Omental fat pad (tissue), 4 donors: ENCODE measurements around the gene CREB3L1. TPM values are rescaled to one million over a fixed set of nuclear protein-coding genes. Genes with fewer than 3 reads are reported as not detected.
A peak's percentile ranks its signal among the peaks of the same experiment; 100 is the strongest.

Experiments used
- ATAC-seq: fragments of 150-250 bp; one replicate; pipeline ENCODE4 v1.9.1; 2016; ENCODE audit warnings: mild to moderate bottlenecking, moderate library complexity; ENCODE audit not compliant: low FRiP score
- DNase-seq: peaks from one replicate; pipeline ENCODE4 v3.0.0-alpha.2; 2019; ENCODE audit warnings: low spot score
- total RNA-seq, 4 donors: library from RNA; depleted of rRNA; stranded (reverse); fragments of >200 nt; gene quantifications; one replicate each; pipeline ENCODE4 v1.1.0, GENCODE V29; 2016
- TF ChIP-seq, protein P1 (sequence below), 3 donors: fragments of 450-650 bp; IDR thresholded peaks; one replicate each; pipeline ENCODE4 v1.5.1; 2016 to 2017; ENCODE audit warnings: antibody characterized with exemption in 3 of 3, mild to moderate bottlenecking in 3 of 3, moderate library complexity in 2 of 3

The CREB3L1 gene
- total RNA-seq, 4 donors from 2014 or later = 0.94 to 8.7 (median 2.8) TPM

DNA sequence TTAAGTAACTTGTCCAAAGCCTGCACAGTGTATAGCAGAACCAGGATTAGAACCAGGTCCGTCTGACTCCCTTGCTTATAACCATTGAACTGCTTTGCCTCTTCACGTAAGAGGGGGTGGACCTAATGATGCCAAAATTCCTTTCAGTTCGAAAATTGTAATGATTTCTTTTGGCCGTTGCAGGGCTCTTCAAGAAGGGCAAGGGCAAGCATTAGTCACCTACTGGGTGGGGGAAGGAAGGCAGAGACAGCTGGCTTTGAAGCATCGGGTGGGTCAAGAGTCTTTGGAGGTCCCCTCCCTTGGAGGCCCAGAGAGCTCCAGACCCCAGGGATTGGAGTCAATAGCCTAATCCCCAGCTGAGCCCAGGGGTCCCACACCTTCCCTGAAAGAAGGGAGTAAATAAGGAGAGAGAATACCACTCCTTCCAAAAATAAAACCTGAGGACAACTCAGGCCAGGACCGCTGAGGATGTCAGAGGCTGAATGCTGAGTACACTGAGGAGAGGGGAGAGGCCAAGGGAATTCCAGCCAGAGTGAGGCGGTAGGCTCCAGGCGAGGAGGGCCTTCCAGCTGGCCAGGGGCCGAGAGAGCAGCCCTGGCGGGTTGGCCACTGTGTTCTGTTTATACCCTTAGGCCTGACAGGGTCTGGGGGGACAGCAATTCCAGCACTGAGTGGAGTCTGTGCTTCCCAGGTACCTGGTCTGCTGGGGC lies 14.1 kb downstream of the CREB3L1 start:
- ATAC-seq (peak; percentile 52), DNase-seq (no peak)

DNA sequence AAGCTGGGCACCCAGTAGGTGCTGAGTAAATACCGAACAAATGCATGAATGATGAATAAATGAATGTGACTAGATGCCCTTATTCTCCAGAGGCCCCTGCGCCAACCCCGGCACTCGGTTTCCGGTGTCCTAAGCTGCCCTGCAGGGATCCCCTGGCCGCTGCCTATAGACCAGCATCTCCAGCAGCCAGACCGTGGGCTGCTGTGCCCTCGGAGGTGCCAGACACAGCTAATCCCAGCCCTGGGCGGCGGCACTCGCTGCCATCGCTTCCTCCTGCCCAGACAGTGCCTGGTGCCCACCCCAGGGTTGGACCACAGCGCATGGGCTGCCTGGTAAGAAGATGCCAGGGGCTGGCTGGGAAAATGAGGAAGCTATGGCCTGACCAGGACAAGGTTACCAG lies 15.6 kb downstream of the CREB3L1 start:
- no peak for ATAC-seq
- TF ChIP-seq, protein P1, sequence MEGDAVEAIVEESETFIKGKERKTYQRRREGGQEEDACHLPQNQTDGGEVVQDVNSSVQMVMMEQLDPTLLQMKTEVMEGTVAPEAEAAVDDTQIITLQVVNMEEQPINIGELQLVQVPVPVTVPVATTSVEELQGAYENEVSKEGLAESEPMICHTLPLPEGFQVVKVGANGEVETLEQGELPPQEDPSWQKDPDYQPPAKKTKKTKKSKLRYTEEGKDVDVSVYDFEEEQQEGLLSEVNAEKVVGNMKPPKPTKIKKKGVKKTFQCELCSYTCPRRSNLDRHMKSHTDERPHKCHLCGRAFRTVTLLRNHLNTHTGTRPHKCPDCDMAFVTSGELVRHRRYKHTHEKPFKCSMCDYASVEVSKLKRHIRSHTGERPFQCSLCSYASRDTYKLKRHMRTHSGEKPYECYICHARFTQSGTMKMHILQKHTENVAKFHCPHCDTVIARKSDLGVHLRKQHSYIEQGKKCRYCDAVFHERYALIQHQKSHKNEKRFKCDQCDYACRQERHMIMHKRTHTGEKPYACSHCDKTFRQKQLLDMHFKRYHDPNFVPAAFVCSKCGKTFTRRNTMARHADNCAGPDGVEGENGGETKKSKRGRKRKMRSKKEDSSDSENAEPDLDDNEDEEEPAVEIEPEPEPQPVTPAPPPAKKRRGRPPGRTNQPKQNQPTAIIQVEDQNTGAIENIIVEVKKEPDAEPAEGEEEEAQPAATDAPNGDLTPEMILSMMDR (IDR thresholded peaks at IDR 0.05) = no peak
- no peak for DNase-seq

More for the DNA sequence above, 14.1 kb downstream of the CREB3L1 start:
- TF ChIP-seq, protein P1 (IDR thresholded peaks at IDR 0.05) = no peak

DNA sequence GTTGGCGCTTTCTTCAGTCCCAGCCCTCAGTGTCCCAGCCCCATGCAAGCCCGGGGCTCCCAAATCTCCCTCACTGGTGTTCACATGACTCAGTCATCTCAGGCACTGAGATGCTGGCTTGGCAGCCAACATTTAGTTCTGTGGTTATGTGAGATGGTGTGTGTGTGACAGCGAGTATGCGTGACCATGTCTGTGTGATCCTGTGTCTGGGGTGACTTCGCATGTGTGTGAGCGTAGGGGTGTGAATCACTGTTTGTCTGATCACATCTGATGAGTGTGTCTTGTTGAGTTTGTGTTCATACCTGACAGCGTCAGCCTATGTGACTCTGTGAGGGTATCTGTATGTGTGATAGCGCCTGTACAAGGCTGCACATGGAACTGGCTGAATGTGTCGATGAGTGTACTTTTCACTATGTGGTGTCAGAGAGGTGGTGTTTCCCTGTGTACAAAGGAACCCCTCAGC lies 16.2 kb downstream of the CREB3L1 start:
- no peak for ATAC-seq
- TF ChIP-seq, protein P1 (IDR thresholded peaks at IDR 0.05) = no peak
- no peak for DNase-seq

DNA sequence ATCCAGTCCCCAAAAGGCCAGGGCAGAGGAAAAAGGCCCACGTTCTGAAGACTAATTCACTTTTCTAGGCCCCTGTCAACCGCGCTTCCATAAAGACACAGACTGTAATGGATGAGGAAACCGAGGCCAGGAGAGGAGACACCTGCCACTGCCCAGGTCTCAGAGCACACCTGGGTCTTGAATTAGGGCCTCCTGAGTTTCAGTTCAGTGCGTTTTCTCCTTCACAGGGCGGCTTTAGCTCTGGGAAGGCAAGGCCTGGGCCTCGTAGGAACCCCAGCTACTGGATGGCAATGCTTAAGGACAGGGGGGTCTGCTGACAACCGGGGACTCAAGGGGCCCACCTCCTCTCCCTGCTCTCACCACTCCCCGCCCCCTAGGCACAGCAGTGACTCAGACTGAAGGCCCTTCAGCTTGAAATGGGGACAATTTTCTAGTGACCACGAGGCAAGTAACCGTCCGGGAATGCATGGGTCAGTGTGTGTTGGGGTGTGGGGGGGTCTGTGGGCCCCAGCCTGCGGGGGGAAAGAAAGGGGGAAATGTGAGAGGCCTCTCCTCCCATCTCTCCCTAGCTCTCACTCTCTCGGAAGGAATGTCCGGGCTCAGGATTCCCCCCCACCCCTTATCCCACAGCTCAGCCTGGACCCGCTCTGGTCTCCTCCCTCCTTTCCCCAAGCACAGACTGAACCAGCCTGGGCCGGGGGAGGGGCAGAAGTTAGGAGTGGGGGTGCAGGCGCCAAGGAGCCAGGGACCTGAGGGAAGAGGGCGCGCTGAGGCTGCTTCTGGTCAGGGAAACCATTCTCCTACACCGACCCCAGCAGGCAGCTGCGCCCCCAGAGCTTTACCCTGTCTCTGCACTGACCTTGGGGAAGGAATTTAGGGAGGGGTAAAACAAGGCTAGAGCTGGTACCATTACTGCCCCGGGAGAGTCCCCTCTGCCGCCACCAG lies 17.2 kb downstream of the CREB3L1 start:
- DNase-seq (no peak), ATAC-seq (no peak)
- TF ChIP-seq, protein P1 (IDR thresholded peaks at IDR 0.05) = no peak

DNA sequence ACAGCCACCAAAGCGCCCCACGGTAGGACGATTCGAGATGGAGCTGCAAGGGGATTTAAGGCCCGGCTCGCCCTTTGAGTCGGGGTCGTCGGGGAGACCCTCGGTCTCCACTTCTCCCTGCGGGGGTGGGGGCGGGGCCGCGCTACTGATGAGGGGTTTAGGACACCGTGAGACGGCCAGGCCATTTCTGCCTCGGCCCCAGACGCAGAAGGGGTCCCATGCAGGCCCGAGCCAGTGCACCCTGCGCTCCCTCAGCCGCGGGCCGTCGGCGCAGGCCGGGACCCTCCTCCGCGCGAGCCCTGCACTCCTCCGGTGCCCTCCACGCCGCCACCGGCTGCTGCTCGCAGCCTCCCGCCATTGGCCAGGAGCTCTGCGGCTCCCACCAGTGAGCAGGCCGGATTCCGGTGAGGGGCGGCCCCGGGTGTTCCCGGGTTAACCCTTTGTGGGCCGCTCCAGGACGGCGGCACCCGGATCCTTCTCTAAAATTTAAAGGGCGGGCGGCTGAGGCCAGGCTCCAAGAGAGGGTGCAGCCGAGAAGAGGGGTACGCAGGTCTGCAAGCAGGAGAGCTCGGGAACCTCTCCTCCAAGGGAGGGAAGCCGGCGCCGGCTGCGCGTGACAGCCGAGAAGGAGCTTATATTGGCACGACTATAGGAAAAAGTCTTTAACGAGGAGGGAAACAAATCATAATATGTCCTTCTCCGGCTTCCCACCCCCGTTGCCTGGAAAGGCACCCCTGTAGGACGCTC lies 18.0 kb downstream of the CREB3L1 start:
- TF ChIP-seq, protein P1 (IDR thresholded peaks at IDR 0.05) = no peak
- DNase-seq (peak; percentile 46), ATAC-seq (peak; percentile 80)

DNA sequence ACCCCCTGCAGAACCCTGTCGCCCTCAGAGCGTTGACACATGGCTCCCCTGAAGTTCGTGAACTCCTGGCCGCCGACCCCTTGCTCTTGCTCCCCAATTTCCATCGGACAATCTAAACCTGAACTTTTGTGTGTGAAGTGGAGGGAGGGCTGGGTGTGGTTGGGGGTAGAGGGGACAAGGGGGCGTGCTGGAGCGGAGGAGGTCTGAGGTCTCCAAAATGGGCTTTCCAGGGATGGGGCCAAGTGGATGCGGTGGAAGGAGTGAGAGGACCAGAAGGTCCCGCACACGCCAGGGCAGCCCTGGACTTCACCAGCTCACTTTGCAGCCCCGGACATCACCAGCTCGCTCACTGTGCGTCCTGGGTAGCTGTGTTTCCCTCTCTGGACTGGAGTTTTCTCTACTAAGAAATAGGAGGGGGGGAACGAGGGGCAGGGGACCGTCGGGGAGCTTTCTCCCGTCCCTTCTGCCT lies 18.6 kb downstream of the CREB3L1 start:
- TF ChIP-seq, protein P1 (IDR thresholded peaks at IDR 0.05) = no peak
- DNase-seq (no peak), ATAC-seq (no peak)
